Measurements from ENCODE around the gene GPBP1. TPM values are rescaled to one million over a fixed set of nuclear protein-coding genes. Genes with fewer than 3 reads are reported as not detected.
"Not testable (repeated sequence)": the region's sequence is repeated elsewhere in the genome, so short reads cannot be mapped to it uniquely, and the experiment has no call there.

The GPBP1 gene
- total RNA-seq, 4 donors from 2014 or later: 53.5 to 171 (median 99.6) TPM

DNA sequence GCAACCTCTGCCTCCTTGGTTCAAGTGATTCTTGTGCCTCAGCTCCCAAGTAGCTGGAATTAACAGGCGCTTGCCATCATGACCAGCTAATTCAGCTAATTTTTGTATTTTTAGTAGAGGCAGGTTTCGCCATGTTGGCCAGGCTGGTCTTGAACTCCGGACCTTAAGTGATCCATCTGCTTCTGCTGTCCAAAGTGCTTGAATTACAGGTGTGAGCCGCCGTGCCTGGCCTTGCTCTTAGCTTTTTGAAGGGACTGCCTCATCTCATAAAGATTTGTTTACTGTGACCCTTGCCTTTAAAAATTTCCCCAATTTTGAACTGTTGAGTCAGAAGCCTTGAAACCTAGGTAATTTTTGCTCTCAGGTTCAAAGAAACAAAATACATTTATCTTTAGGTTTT is 17.3 kb downstream of the GPBP1 start:
- intact Hi-C loops (cut with DNase I; ENCODE audit: low total_unique reads): no loop called here
- Histone ChIP-seq H3K27me3 (no peaks in the 10 kb centered on the region), H3K4me1 (peaks cover 5 to 11% of the 10 kb centered on the region in 2 donors)

DNA sequence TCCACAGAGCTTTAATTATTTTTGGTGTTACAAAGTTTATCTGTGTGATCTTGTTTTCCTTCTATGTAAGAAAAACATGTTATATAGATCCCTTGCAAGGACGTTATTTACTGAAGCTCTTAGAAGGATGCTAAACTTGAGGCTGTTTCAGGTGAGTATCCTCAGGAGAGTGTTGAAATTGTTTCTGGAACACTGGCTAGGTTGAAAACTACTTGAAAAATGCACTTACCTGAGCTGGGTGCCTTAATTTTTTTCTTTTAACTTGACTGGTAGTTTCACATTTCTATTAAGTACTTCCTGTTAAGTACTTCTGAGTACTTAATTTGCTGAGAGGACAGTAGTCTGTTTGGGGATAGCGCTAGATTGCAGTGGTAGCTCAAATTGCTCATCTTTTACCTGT is 18.1 kb downstream of the GPBP1 start:
- Histone ChIP-seq H3K27me3 (no peaks in the 10 kb centered on the region), H3K9me3 (no peaks in the 10 kb centered on the region), H3K4me1 (peaks cover 0 to 5% of the 10 kb centered on the region in 2 donors), H3K36me3 (no peaks in the 10 kb centered on the region), H3K27ac (no peak overlapping the region), H3K4me3 (no peak overlapping the region)
- DNase-seq: no peak
- no peak for TF ChIP-seq POLR2A (IDR thresholded peaks at IDR 0.05)
- TF ChIP-seq, protein P1, sequence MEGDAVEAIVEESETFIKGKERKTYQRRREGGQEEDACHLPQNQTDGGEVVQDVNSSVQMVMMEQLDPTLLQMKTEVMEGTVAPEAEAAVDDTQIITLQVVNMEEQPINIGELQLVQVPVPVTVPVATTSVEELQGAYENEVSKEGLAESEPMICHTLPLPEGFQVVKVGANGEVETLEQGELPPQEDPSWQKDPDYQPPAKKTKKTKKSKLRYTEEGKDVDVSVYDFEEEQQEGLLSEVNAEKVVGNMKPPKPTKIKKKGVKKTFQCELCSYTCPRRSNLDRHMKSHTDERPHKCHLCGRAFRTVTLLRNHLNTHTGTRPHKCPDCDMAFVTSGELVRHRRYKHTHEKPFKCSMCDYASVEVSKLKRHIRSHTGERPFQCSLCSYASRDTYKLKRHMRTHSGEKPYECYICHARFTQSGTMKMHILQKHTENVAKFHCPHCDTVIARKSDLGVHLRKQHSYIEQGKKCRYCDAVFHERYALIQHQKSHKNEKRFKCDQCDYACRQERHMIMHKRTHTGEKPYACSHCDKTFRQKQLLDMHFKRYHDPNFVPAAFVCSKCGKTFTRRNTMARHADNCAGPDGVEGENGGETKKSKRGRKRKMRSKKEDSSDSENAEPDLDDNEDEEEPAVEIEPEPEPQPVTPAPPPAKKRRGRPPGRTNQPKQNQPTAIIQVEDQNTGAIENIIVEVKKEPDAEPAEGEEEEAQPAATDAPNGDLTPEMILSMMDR (IDR thresholded peaks at IDR 0.05): no peak
- intact Hi-C loops (cut with DNase I; ENCODE audit: low total_unique reads): no loop called here

More for the DNA sequence above, 17.3 kb downstream of the GPBP1 start:
- H3K27ac ChIP-seq: no peak overlapping the region
- no peak for DNase-seq
- H3K36me3 ChIP-seq: no peaks in the 10 kb centered on the region
- H3K9me3 ChIP-seq: no peaks in the 10 kb centered on the region
- TF ChIP-seq, protein P1 (IDR thresholded peaks at IDR 0.05): no peak
- no peak for TF ChIP-seq POLR2A (IDR thresholded peaks at IDR 0.05)
- no peak overlapping the region for H3K4me3 ChIP-seq

DNA sequence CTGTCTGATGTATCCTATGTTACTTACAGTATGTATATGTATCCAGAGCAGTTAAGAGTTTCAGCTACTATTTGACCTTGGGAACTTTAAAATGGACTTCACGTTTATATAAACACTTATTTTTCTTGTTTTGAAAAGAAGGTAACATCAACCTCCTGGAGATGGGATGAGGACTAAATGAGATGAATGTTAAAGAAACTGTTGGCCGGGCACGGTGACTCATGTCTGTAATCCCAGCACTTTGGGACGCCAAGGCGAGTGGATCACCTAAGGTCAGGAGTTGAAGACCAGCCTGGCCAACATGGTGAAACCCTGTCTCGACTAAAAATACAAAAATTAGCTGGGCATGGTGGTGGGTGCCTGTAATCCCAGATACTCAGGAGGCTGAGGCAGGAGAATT is 19.0 kb downstream of the GPBP1 start:
- H3K4me1 ChIP-seq; DNase-seq; H3K4me3 ChIP-seq; H3K36me3 ChIP-seq; H3K27me3 ChIP-seq; H3K9me3 ChIP-seq; intact Hi-C loops (cut with DNase I; ENCODE audit: low total_unique reads); H3K27ac ChIP-seq: not testable (repeated sequence)

DNA sequence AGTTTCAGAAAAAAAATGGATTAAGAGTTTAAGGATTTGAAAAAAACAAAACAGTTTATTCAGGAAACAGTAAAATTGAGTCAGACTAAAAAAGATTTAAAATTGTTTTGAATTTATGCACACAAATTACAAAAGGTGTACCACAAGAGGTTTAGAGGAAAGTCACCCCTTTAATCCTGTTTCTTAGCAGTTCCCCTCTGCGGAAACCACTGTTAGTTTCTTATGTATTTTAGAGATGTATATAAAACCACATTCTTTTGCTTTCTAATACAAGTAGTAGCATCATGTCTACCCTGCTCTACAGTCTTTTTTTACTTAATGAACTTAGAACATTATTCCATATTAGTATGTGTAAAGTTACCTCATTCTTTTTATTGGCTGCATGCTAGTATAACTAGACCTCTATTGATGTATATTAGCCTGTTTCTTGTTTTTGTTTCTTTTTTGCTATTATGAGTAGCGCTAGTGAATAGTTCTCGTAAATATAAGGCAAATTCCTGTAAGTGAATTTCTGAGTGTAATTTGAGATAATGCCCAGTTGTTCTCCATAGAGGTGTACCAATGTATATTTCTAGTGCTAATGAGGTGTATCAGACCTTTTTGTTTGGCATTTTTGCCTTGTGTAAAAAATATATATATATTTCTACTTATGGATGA is 20.0 kb downstream of the GPBP1 start:
- no peaks in the 10 kb centered on the region for H3K36me3 ChIP-seq
- DNase-seq: no peak
- no peak overlapping the region for H3K27ac ChIP-seq
- H3K4me1 ChIP-seq: peaks cover 0 to 5% of the 10 kb centered on the region in 2 donors
- intact Hi-C loops (cut with DNase I; ENCODE audit: low total_unique reads): no loop called here
- H3K27me3 ChIP-seq: no peaks in the 10 kb centered on the region
- no peak overlapping the region for H3K4me3 ChIP-seq
- TF ChIP-seq POLR2A (IDR thresholded peaks at IDR 0.05): no peak
- TF ChIP-seq, protein P1 (IDR thresholded peaks at IDR 0.05): no peak
- no peaks in the 10 kb centered on the region for H3K9me3 ChIP-seq

DNA sequence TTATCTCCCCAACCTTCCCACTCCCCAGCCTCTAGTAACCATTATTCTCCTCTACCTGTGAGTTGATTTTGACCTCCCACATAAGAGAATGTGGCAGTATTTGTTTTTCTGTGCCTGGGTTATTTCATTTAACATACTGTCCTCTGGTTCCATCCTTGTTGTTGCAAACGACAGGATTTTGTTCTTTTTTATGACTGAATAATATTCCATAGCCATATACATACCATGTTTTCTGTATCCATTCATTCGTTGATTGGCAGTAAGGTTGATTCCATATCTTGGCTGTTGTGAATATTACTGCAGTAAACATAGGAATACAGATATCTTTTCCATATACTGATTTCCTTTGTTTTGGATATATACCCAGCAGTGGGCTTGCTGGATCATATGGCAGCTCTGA is 20.8 kb downstream of the GPBP1 start:
- Histone ChIP-seq H3K27ac (no peak overlapping the region), H3K27me3 (no peaks in the 10 kb centered on the region), H3K9me3 (no peaks in the 10 kb centered on the region), H3K4me1 (peaks cover 0 to 5% of the 10 kb centered on the region in 2 donors), H3K4me3 (no peak overlapping the region), H3K36me3 (no peaks in the 10 kb centered on the region)
- DNase-seq: no peak
- TF ChIP-seq, protein P1 (IDR thresholded peaks at IDR 0.05): no peak
- TF ChIP-seq POLR2A (IDR thresholded peaks at IDR 0.05): no peak
- intact Hi-C loops (cut with DNase I; ENCODE audit: low total_unique reads): no loop called here

DNA sequence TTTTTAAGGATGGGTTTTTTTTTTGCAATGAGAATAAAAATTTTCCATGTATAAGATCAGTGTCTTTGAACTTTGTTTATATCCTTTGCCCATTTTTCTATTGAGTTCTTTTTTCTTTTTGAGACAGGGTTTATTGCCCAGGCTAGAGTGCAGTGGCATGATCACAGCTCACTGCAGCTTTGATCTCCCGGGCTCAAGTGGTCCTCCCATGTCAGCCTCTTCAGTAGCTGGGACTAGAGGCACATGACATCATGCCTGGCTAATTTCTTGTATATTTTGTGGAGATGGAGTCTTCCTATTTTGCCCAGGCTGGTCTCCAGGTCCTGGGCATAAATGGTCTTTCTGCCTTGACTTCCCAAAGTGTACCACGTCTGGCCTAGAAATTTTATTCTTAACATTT is 21.2 kb downstream of the GPBP1 start:
- H3K4me3 ChIP-seq: no peak overlapping the region
- peaks cover 0 to 3% of the 10 kb centered on the region in 2 donors for H3K4me1 ChIP-seq
- TF ChIP-seq POLR2A (IDR thresholded peaks at IDR 0.05): no peak
- TF ChIP-seq, protein P1 (IDR thresholded peaks at IDR 0.05): no peak
- intact Hi-C loops (cut with DNase I; ENCODE audit: low total_unique reads): no loop called here
- no peaks in the 10 kb centered on the region for H3K36me3 ChIP-seq
- no peak for DNase-seq
- H3K27ac ChIP-seq: no peak overlapping the region
- H3K27me3 ChIP-seq: no peaks in the 10 kb centered on the region
- no peaks in the 10 kb centered on the region for H3K9me3 ChIP-seq
